OCI-LY3 (cell line): ENCODE results near the gene PDGFC.

ENCODE experiments used
- H2AFZ ChIP-seq: fragments of 200-600, 300-600 bp; shearing (Covaris generic); 2 replicates; pipeline ENCODE4 v1.6.0; 2014; ENCODE audit warnings: antibody characterized with exemption, low read depth, low read length
- H3K27ac ChIP-seq: fragments of 200-600, 300-600 bp; sonication (generic); 2 replicates; pipeline ENCODE4 v1.5.1; 2014; ENCODE audit warnings: mild to moderate bottlenecking, low read length, moderate library complexity, mixed read lengths
- H3K27me3 ChIP-seq: fragments of 200-600, 300-600 bp; sonication (generic); 2 replicates; pipeline ENCODE4 v1.6.1; 2014; ENCODE audit warnings: low read depth, low read length, mixed read lengths
- H3K36me3 ChIP-seq: fragments of 200-600, 300-600 bp; sonication (generic); replicated peaks from 2 replicates; pipeline ENCODE3; 2014; ENCODE audit warnings: low read depth, low read length, mixed read lengths
- H3K4me1 ChIP-seq: fragments of 300-600, 200-600 bp; sonication (generic); 2 replicates; pipeline ENCODE4 v1.6.1; 2014; ENCODE audit warnings: low read length, mixed read lengths
- H3K4me2 ChIP-seq: fragments of 200-600, 300-600 bp; sonication (generic); 2 replicates; pipeline ENCODE4 v1.6.1; 2014; ENCODE audit warnings: low read length, mixed read lengths
- H3K4me3 ChIP-seq: fragments of 300-600, 200-600 bp; sonication (generic); 2 replicates; pipeline ENCODE4 v1.5.1; 2014; ENCODE audit warnings: antibody characterized with exemption, mild to moderate bottlenecking, low read length, moderate library complexity
- H3K79me2 ChIP-seq: fragments of 300-600, 200-600 bp; shearing (Covaris generic); 2 replicates; pipeline ENCODE4 v1.6.1; 2014; ENCODE audit warnings: mild to moderate bottlenecking, low read length, mixed read lengths
- H3K9ac ChIP-seq: fragments of 300-600, 200-600 bp; shearing (Covaris generic); 2 replicates; pipeline ENCODE4 v1.6.0; 2014; ENCODE audit warnings: mild to moderate bottlenecking, low read length, moderate library complexity
- H3K9me3 ChIP-seq: fragments of 200-600, 300-600 bp; shearing (Covaris generic); 2 replicates; pipeline ENCODE4 v1.6.1; 2014; ENCODE audit warnings: low read length, mixed read lengths; ENCODE audit not compliant: insufficient read depth
- H4K20me1 ChIP-seq: fragments of 200-600, 300-600 bp; sonication (generic); 2 replicates; pipeline ENCODE4 v1.6.1; 2016; ENCODE audit warnings: low read length, mixed read lengths; ENCODE audit not compliant: insufficient read depth
- CTCF ChIP-seq: fragments of 200-600, 300-600 bp; sonication (generic); IDR thresholded peaks from 2 replicates; pipeline ENCODE4 v1.5.1; 2014; ENCODE audit warnings: antibody characterized with exemption, low read length, low read depth
- EZH2phosphoT487 ChIP-seq: fragments of 200-600 bp; shearing (Covaris generic); IDR thresholded peaks from 2 replicates; pipeline ENCODE4 v1.6.1; 2018; ENCODE audit warnings: antibody characterized with exemption, mixed run types, low read depth

Gene PDGFC

GRCh38 chr4:156767911-156768415 lies 203.6 kb downstream of the PDGFC start:
- Histone ChIP-seq H3K27ac (no peak overlapping the region), H3K9me3 (no peaks in the 10 kb centered on the region), H3K4me1 (peaks cover 11% of the 10 kb centered on the region), H3K27me3 (no peaks in the 10 kb centered on the region), H3K9ac (no peak overlapping the region), H3K79me2 (no peaks in the 10 kb centered on the region), H3K36me3 (no peaks in the 10 kb centered on the region), H4K20me1 (no peaks in the 10 kb centered on the region), H3K4me3 (no peak overlapping the region), H2AFZ (no peak overlapping the region), H3K4me2 (no peak overlapping the region)
- TF ChIP-seq CTCF (no peak), EZH2phosphoT487 (no peak)

GRCh38 chr4:156766846-156767245 lies 204.8 kb downstream of the PDGFC start:
- no peaks in the 10 kb centered on the region for H3K79me2 ChIP-seq
- H3K27me3 ChIP-seq, result no peaks in the 10 kb centered on the region
- no peak overlapping the region for H3K4me2 ChIP-seq
- no peaks in the 10 kb centered on the region for H3K9me3 ChIP-seq
- H4K20me1 ChIP-seq, result no peaks in the 10 kb centered on the region
- H3K4me3 ChIP-seq, result no peak overlapping the region
- peaks cover 10% of the 10 kb centered on the region for H3K4me1 ChIP-seq
- no peak overlapping the region for H2AFZ ChIP-seq
- TF ChIP-seq EZH2phosphoT487 (no peak), CTCF (no peak)
- no peak overlapping the region for H3K9ac ChIP-seq
- no peak overlapping the region for H3K27ac ChIP-seq
- H3K36me3 ChIP-seq, result no peaks in the 10 kb centered on the region

GRCh38 chr4:156765277-156765676 lies 206.3 kb downstream of the PDGFC start:
- H3K4me1 ChIP-seq, result no peaks in the 10 kb centered on the region
- H3K9ac ChIP-seq, result no peak overlapping the region
- no peaks in the 10 kb centered on the region for H3K27me3 ChIP-seq
- no peaks in the 10 kb centered on the region for H3K36me3 ChIP-seq
- H3K4me3 ChIP-seq, result no peak overlapping the region
- no peak overlapping the region for H2AFZ ChIP-seq
- no peaks in the 10 kb centered on the region for H3K79me2 ChIP-seq
- TF ChIP-seq EZH2phosphoT487 (no peak), CTCF (no peak)
- H3K27ac ChIP-seq, result no peak overlapping the region
- no peaks in the 10 kb centered on the region for H3K9me3 ChIP-seq
- no peaks in the 10 kb centered on the region for H4K20me1 ChIP-seq
- no peak overlapping the region for H3K4me2 ChIP-seq

GRCh38 chr4:156764846-156765245 lies 206.8 kb downstream of the PDGFC start:
- no peak overlapping the region for H3K27ac ChIP-seq
- no peaks in the 10 kb centered on the region for H3K79me2 ChIP-seq
- H3K9ac ChIP-seq, result no peak overlapping the region
- H3K9me3 ChIP-seq, result no peaks in the 10 kb centered on the region
- H2AFZ ChIP-seq, result no peak overlapping the region
- H3K4me1 ChIP-seq, result no peaks in the 10 kb centered on the region
- no peaks in the 10 kb centered on the region for H3K36me3 ChIP-seq
- no peak for TF ChIP-seq CTCF
- no peak for TF ChIP-seq EZH2phosphoT487
- H3K4me2 ChIP-seq, result no peak overlapping the region
- H3K27me3 ChIP-seq, result no peaks in the 10 kb centered on the region
- H4K20me1 ChIP-seq, result no peaks in the 10 kb centered on the region
- H3K4me3 ChIP-seq, result no peak overlapping the region
